GM18505 (cell line): ENCODE measurements around the gene ATP8B1.
A peak's percentile ranks its signal among the peaks of the same experiment; 100 is the strongest.
"Not testable (repeated sequence)": the region's sequence is repeated elsewhere in the genome, so short reads cannot be mapped to it uniquely, and the experiment has no call there.

ENCODE experiments used
- ATAC-seq: cut with Tn5 transposase; IDR thresholded peaks from one replicate; pipeline ENCODE4 v1.9.1; 2021; ENCODE audit not compliant: unreplicated experiment
- POLR2A ChIP-seq: IDR thresholded peaks from 4 replicates; pipeline ENCODE4 v1.6.1; 2011; ENCODE audit warnings: borderline replicate concordance; ENCODE audit not compliant: insufficient read depth, insufficient read length; ENCODE audit errors: extremely low read depth

ATP8B1 gene

GRCh38 chr18:57749604-57749970 is 53.5 kb downstream of the ATP8B1 start:
- no peak for TF ChIP-seq POLR2A
- ATAC-seq: no peak

DNA sequence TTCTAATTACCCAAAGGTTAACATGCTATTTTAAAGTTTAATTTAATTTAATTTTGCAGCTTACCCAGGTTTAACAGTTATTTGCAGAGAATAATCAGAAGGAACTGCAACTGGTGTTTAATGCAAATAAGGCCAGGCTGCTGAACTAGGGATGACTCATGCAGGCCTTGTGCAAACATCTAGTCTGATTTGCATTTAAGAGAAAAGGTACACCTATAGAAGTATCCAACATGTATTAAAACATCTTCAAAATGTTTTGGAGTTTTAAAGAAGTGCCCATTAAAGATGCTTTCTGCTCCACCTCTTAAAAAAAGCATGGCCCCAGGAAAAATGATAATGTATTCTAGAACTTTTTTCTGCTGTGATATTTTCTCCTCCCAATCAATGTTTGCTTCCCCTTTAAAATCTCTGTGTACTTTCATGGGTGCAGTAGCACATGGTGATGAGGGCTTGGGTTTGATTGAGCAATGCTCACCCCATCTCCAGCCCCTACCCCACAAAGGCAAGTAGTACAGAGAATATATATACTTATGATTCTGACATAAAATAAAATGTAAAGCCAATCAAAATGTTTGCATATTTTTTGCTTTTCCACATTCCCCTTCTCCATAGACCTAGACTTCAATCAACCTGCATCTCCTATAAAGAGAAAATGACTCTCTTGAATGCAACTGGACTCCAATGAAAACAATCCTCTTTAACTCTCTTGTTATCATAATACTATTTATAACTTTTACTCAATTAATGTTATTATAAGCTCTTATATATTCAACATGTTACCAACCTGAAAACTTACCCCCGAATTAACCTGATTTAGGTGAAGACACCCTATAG is 54.1 kb downstream of the ATP8B1 start:
- ATAC-seq: peak; percentile 96
- no peak for TF ChIP-seq POLR2A

DNA sequence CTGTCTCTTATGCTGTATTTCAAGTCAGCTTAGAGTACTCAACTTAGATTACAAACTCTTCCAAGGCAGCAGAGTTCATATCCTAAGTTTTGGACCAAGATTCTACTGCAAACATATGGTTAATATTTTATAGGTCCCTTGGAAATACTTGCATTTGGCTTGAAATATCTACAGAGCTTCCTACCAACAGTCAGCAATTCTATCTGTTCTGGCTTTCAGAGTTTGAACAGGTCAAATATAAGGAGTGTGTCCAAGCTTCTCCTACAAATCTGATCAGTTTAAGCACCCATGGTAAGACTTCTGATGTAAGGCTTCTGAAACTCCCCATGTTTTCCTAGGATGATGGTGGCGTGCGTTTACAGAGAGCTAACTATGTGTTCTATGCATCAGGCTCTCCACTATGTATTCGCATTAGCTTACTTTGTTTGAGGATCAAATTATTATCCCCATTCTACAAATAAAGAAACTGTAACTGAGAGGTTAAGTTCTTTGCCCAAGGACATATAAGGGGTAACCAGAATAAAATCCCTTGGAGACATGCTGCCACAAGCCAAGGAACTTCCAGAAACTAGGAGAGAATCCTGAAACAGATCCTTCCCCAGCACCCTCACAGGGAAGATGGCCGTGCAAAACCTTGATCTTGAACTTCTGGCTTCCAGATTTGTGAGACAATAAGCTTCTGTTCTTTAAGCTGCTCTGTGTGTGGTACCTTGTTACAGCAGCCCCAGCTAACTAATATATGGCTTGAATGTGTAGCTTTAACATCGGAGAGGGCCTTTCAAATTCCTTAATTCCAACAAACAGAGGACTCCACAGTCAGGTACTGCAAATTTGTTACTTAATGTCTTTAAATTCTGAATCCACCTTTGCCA is 55.1 kb downstream of the ATP8B1 start:
- no peak for ATAC-seq
- no peak for TF ChIP-seq POLR2A

GRCh38 chr18:57744211-57744694 is 58.9 kb downstream of the ATP8B1 start:
- no peak for TF ChIP-seq POLR2A
- no peak for ATAC-seq

DNA sequence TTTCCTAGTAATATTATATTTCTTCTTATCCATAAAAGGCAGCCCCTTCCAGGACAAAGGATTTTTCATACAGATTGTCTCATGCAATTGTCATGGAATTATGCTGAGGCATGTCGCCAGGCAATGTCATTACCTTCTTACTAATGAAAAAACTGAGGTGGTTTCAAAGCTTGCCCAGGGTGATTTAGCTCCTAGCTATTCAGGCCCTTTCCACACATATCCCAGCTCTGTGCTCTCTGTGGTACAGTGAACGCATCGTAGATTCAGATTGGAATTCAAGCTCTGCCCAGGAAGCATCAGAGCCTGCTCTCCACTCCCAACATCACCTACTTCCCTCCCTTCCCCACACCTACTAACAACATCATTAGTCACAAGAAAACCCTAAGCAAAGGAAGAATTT is 60.1 kb downstream of the ATP8B1 start:
- ATAC-seq: no peak
- no peak for TF ChIP-seq POLR2A

DNA sequence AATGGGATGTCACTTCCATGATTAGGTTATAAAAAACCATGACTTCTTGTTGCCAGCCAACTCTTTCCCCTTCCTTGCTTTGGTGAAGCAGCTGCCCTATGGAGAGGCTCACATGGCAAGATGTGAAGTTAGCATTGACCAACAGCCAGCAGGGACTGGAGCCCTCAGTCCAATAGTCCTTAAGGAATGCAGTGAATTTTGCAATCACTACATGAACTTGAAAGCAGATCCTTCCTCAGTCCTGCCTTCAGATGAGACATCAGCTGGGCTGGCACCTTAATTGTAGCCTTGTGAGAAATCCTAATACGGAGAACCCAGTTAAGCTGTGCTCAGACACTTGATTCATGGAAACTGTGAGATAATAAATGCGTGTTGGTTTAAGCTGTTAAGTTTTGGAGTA is 61.8 kb downstream of the ATP8B1 start:
- no peak for TF ChIP-seq POLR2A
- no peak for ATAC-seq

DNA sequence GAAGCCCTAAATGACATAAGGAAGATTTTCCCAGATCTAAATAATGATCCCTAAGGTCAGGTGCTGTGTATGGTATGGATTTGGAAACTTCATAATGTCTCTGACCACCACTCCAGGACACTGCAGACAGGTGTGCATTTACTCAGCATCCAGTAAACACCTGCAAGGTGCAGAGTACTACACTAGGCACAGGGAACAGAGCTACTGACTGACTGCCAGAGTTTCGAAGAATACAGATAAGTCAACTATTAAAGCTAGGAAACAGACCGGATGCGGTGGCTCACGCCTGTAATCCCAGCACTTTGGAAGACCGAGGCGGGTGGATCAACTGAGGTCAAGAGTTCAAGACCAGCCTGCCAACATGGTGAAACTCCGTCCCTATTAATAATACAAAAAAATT is 65.0 kb downstream of the ATP8B1 start:
- no peak for ATAC-seq
- TF ChIP-seq POLR2A: no peak

GRCh38 chr18:57737400-57738060 is 65.6 kb downstream of the ATP8B1 start:
- ATAC-seq: no peak
- TF ChIP-seq POLR2A: no peak

DNA sequence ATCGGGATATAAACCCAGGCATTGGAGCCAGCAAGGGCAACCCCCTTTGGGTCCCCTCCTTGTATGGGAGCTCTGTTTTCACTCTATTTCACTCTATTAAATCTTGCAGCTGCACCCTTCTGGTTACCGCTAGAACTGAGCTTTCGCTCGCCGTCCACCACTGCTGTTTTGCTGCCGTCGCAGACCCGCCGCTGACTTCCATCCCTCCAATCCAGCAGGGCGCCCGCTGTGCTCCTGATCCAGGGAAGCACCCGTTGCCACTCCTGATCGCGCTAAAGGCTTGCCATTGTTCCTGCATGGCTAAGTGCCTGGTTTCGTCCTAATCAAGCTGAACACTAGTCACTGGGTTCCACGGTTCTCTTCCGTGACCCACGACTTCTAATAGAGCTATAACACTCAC is 68.1 kb downstream of the ATP8B1 start:
- ATAC-seq: not testable (repeated sequence)

- no peak for TF ChIP-seq POLR2A
- ATAC-seq: no peak
Measured at GRCh38 chr18:57733861-57734260, 69.3 kb downstream of the ATP8B1 start.

GRCh38 chr18:57730146-57730545 is 73.0 kb downstream of the ATP8B1 start:
- TF ChIP-seq POLR2A: no peak
- ATAC-seq: no peak

GRCh38 chr18:57728941-57729511 is 74.1 kb downstream of the ATP8B1 start:
- TF ChIP-seq POLR2A: no peak
- no peak for ATAC-seq
